GM10266 (cell line): ENCODE results near the gene KIRREL3.

ENCODE experiments used
- DNase-seq: peaks from one replicate; pipeline ENCODE4 v3.0.0; 2012; ENCODE audit errors: extremely low spot score
- CTCF ChIP-seq: IDR thresholded peaks from 2 replicates; pipeline ENCODE4 v1.5.1; 2012; ENCODE audit warnings: mild to moderate bottlenecking, low read depth; ENCODE audit not compliant: control insufficient read depth, insufficient read depth; ENCODE audit errors: missing control alignments

The KIRREL3 gene

GRCh38 chr11:126634963-126635362 lies 365.6 kb downstream of the KIRREL3 start:
- DNase-seq, result no peak
- no peak for TF ChIP-seq CTCF

- no peak for DNase-seq
- no peak for TF ChIP-seq CTCF
Observed at GRCh38 chr11:126633330-126633729, 367.2 kb downstream of the KIRREL3 start.

GRCh38 chr11:126630893-126631798 lies 369.4 kb downstream of the KIRREL3 start:
- no peak for DNase-seq
- TF ChIP-seq CTCF, result no peak

GRCh38 chr11:126630488-126630887 lies 370.1 kb downstream of the KIRREL3 start:
- no peak for TF ChIP-seq CTCF
- DNase-seq, result no peak

- TF ChIP-seq CTCF, result no peak
Observed at GRCh38 chr11:126628790-126629621, 371.6 kb downstream of the KIRREL3 start.

GRCh38 chr11:126628450-126628789 lies 372.1 kb downstream of the KIRREL3 start:
- no peak for TF ChIP-seq CTCF
- DNase-seq, result no peak

More at GRCh38 chr11:126628790-126629621, 371.6 kb downstream of the KIRREL3 start:
- no peak for DNase-seq
